HG03354 (cell line): ENCODE data around the gene MMP14.

Source experiments
- ATAC-seq: cut with Tn5 transposase; IDR thresholded peaks from one replicate; pipeline ENCODE4 v1.9.1; 2021; ENCODE audit warnings: mild to moderate bottlenecking; ENCODE audit not compliant: unreplicated experiment, poor library complexity, severe bottlenecking

The MMP14 gene

DNA sequence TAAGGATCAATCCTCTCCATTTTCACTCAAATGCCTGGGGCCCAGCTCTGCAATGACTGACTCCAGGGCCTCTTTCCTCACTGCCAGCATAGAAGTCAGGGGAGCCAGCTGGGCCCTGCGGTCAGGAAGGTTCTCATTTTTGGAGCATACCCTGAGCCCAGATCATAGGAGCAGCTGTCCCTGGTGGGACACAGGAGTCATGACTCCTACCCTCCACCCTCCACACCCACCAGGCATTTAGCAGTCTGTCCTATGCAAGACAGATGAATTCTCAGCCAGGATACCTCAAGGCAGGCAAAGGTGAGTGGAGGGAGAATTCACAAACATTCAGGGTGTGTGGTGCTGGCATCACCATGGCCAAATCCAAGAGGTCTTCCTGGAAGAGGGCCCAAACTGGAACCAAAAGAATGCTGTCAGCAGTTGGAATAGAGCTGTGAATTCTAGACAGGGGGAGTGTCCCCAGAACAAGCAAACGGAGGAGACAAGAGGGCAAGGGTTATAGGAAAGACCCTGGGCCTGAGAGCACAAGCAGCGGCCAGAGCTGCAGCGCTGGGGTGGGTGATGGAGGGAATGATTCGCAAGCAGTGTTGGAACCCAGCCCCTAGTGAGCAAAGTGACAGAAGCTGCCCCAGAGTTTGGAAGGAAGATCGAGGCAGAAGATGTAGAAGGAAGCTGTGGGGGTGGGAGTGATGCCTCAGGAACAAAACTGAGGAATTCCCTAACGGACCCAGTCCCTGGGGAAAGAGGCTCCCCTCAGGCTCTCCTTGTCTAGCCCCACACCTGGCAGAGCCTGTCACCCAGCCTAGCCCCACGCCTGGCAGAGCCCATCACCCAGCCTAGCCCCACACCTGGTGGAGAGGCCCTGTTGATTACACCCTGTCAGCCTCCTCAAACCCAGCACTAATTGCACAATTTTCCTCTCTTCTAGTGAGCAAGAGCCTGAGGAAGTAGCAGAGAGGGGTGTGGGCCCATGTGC lies 42.2 kb downstream of the MMP14 start:
- ATAC-seq: no peak

DNA sequence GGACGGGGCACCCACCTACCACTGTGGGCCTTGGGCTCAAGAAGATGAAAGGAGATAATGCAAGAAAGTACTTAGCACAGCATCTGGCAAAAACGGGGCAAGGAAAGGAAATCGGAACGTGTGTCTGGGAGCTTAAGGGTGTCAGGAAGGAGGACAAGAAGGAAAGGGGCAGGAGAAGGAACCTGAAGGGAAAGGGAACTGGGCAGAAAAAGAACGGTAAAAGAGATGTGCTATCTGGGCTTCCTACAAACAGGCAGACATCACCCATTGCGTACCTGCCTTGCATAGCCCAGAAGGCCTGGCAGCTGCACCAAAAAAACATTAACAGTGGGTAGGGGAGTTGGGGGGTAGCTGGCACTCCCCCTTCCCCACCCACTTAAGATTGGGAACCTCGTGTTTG lies 45.7 kb downstream of the MMP14 start:
- ATAC-seq: no peak

DNA sequence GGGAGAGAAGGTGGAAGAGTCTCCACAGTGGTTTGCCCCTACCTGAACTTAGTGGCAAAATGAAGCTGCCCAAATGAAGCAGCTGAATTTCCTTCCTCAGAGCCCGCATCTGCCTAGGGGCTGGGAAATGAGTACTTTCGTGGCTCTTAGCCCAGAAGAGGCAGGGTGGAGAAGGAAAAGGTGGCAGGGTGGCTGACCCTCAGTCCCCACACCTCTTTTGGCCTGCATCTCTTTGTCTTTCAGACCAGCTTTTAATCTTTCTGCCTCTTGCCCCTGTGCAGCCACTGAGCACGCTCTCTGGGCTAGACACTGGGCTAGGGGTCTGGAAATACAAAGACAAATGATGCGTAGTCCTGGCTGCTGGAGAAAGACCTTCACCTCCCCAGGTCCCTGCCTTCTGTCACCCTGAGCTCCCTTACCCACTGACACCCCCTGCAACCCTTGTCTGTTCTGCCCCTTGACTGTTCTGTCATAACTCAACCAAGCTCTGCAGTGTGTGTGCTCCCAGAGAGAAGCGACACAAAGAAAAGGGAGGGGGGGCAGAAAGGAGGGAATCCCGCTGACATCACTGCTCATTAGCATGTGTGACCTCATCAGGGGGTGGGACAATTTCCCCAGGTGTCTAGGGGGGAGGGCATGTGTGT lies 46.3 kb downstream of the MMP14 start:
- ATAC-seq: no peak

DNA sequence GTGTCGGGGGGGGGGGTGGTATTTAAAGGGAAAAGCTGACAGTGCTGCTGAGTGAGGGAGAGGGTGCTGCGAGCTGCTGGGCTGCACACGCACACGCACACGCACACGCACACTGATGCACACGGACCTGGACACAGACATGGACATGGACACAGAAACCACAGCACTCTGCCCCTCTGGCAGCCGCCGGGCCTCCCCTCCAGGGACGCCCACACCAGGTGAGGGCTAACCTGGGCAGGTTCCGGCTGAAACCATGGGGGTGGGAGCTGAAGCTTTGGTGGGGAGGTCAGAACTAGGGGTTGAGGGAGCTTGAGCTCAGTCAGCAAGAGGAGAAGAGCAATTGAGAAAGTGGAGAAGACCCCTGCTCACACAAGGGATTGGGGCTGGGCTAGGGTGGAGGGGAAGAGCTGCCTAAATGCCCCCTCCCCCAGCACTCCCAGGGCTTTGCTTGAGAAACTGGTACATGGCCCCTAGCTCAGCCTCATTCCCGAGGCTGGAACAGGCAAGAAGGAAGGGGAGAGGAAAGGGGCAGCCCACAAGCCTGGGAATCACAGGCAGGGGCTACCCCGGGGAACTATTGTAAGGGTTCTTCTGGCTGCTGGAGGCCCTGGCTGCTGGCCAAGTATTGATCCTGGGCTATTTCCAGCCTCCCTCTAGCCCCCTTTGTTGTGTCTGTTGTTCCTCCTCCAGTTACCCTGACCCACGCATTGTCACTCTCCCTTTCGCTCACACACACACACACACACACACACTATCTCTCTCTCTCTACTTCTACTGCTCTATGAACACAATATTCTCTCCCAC lies 47.0 kb downstream of the MMP14 start, which contains the start of gene REM2:
Gene REM2, plus strand, starts transcription at position 50 of the 804 bp plus-strand sequence. Its CDS starts 66 bp downstream, at position 116.
- ATAC-seq: no peak

DNA sequence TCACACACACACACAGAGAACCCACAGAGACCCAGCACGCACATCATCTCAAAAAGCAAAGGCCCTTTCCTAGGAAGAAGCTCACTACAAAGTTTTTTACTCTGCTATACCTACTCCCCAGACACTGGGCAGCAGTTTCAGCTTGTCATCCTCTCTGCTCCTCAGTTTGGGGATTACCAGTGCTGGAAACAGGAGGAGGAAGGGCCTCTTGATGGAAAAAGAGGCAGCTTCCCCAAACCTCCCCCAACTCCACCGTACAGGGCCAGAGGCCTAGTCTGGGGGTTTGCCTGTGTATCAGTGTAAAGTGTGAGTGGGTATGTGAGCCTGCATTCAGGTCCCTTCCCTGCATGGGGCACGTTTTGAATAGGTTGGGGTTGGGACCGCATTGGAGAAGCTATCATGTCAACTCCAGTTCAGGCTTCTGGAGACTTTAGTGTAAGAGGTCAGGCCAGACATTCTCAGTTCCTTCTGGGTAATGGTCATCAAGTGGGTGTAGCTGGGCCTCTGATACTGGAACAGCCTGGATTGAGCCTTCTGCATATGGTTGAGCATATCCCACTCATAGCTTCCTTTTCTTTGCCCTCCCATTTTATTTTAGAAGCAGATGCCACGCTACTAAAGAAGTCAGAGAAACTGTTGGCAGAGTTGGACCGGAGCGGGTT lies 47.8 kb downstream of the MMP14 start:
- ATAC-seq: no peak

DNA sequence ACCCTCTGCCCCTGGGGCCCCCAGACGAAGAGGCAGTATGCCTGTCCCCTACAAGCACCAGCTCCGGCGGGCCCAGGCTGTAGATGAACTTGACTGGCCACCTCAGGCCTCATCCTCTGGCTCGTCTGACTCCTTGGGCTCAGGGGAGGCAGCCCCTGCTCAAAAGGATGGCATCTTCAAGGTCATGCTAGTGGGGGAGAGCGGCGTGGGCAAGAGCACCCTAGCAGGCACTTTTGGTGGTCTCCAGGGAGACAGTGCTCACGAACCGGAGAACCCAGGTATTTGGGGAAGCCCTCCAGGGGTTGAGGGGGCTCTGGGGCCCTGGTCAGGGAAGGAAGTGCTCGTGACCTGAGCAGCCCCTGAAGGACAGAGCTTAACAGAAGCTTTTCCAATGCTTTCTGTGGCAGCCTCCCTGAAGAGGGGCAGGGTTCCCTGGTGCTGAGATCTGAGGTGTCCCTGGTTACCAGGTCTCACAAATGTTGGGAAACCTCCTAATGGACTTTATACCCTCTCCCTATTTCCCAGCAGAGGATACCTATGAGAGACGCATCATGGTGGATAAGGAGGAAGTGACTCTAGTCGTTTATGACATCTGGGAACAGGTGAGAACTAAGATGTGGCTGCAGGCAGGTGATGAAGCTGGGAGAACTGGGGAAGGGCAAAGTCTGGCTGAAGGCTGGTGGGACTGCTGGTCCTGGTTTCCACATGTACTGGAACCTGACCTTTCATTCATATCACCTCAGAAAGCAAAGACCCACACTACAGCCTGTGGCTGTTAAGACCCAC lies 48.5 kb downstream of the MMP14 start:
- ATAC-seq: no peak

DNA sequence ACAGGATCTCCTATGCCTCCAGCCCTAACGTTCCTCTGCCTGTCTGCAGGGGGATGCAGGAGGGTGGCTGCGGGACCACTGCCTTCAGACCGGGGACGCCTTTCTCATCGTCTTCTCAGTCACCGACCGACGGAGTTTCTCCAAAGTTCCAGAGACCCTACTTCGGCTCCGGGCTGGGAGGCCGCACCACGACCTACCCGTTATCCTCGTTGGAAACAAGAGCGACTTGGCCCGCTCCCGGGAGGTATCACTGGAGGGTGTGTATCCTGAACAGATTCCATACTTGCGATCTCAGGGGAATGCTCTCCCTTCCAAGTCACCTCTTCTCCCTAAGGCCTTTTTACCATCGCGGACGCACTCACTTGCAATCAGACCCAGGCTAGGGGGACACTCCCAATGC lies 49.6 kb downstream of the MMP14 start:
- no peak for ATAC-seq

DNA sequence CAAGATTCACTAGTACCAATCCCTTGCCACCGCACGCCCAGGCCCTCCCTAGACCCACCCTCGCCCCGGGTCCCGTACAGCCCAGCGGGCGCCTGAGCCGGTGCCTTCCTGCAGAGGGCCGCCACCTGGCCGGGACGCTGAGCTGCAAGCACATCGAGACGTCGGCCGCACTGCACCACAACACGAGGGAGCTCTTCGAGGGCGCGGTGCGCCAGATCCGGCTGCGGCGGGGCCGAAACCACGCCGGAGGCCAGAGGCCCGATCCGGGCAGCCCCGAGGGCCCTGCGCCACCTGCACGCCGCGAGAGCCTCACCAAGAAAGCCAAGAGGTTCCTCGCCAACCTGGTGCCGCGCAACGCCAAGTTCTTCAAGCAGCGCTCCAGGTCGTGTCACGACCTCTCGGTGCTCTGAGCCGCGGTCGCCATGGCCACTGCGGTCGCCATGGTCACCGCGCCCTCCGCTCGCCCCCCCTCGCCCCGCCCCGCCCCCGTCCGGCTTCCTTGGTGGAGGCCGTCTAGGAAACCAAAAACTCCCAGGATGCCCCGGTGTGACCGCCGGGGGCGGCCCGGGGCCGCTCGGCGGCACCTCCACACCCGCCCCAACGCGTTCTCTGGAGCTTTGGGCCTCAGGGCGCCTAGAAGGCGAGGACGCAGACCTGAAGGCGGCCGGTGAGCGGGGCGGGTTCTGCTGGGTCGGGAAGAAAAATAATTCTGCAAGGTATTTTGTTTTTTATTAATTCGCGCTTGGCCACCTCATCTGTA lies 50.3 kb downstream of the MMP14 start:
- ATAC-seq: peak; percentile 54

DNA sequence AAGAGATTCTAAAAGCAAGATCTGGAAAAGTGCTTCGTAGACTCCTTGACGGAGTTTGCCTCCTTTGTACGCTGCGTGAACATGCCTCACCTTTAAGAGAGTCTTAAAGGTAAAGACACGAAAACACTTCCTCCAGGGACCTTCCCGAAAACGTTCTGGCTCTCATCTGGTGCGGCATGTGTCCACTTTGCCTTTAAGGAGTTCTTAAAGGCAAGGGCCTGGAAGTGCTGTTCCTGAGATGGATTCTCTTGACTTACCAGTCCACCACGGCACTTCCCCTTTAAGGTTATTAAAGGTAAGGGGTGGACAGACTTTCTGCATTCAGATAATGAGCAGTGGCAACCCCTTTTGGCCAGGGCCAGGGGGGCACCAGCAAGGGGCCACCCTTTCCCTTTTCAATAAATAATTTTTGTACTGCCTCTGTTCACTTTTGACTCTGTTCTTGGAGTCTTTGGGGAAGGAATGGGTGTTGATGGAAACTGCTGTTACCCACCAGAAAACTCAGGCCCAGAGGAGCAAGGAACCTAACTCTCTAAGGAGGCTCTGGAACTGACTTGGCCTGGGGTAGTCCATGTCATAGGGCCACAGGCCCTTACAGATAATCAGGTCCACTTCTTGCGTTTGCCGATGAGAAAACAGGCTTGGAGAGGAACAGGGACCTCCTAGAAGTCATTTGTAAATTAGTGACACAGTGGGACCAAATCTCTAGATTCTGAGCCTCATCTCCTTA lies 51.0 kb downstream of the MMP14 start:
- ATAC-seq: peak; percentile 44

DNA sequence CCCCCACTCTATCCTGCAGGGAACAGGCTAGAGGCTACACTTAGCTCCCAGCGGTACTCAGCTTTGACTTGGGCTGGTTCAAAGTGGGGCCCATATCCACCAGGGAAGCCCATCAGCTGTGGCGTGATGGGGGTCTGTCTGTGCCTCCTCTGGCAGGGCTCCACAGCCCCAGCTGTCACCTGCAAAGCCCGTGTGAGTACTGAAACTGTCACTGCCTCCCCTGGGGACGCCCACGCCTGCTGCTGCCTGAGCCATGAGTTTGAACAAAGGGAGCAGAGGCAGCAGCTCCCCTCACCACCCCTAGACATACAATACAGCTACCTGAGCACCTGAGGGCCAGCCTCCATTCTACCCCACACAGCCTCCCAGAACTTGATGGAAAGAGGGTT lies 51.6 kb downstream of the MMP14 start:
- ATAC-seq: peak; percentile 56

DNA sequence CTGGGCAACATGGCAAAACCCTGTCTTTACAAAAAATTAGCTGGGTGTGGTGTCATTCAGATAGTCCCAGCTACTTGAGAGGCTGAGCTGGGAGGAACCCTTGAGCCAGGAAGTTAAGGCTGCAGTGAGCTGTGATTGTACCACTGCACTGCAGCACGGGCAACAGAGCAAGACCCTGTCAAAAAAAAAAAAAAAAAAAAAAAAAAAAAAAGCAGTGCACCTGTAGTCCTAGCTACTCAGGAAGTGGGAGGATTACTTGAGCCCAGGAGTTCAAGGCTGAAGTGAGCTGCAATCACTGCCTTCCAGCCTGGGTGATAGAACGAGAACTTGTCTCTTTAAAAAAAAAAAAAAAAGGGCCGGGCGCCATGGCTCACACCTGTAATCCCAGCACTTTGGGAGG lies 52.3 kb downstream of the MMP14 start:
- ATAC-seq: no peak

DNA sequence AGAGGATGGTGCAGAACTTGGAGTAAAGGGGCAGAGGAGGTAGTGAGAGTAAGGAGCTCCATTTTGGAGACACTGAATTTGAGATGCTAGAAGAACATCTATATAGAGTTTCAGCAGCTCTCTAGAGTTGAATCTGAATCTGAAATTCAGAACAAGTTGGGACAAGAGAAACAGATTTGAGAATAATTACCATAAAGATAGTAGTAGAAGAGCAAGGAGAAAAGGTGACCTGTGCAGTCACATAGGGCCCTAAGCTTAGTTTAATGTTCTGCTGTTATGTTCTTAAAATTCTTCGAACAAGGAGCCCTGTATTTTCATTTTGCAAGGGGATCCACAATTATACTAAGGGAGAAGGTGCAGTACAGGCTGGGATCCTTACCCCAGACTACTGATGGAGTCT lies 54.0 kb downstream of the MMP14 start:
- ATAC-seq: no peak

DNA sequence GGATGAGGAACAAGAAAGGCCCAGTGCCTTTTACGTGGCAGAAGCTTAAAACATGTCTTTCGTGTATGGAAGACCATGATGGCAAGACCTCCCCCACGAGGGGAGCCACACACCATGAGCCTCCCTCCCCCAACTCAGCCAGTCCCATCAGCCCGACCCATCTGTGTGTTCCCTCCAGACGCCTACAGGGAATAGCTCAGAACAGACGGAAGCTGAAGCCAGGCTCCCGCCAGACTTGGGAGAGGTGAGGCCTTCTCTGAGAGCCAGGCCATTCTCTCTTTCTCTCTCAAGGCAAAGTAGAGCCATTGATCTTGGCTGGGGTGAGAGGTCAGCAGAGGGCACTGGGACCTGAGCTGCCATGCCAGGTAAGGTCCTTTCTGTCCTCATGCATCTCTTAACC lies 56.1 kb downstream of the MMP14 start:
- ATAC-seq: no peak

DNA sequence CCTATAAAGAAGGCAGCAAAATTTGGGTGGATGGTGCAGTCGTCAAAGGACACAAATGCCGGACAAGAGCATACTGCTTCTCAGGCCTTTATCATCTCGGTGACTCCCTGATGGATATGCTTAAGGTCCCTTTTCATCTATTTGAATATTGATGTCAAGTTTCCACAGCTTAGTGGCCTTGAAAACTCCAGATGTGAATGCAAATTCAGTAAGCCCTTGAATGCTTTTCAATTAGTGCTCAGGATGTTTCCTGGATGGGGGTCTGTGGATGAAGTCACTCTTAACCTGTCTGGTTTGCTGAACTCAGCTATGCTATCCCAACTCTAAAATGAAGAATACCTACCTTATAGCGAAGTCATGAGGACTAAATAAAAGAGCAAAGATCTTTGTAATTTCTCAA lies 57.3 kb downstream of the MMP14 start:
- ATAC-seq: no peak

DNA sequence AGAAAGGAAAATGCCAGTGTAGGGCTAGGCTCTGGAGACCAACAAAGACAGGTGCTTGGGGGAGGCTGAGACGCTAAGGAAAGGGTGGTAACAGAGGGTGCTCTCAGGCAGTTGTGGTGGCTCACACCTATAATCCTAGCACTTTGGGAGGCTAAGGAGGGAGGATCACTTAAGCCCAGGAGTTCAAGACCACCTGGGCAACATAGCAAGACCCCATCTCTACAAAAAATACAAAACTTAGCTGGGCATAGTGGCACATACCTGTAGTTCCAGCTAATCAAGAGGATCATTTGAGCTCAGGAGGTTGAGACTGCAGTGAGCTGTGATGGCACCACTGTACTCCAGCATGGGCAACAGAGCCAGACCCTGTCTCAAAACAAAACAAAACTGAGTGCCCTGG lies 59.0 kb downstream of the MMP14 start:
- ATAC-seq: no peak

DNA sequence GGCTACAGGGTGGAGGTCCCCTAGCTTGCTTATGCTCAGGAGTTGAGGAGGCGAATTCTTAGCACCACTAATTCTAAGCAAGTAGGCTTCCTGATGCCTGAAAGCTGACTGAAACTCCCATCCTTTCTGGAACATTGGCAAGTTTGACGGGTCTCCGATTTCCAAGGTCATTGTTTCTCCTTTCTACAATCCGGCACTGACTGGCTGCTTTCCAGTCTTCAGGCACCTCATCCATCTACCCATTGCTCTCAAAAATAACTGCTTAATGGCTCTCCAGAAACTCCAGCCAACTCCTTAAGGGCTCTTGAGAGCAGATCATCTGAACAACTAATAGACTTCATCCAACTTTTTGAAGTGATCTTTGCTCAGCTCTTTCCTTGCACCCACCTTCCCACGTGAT lies 60.0 kb downstream of the MMP14 start:
- no peak for ATAC-seq

DNA sequence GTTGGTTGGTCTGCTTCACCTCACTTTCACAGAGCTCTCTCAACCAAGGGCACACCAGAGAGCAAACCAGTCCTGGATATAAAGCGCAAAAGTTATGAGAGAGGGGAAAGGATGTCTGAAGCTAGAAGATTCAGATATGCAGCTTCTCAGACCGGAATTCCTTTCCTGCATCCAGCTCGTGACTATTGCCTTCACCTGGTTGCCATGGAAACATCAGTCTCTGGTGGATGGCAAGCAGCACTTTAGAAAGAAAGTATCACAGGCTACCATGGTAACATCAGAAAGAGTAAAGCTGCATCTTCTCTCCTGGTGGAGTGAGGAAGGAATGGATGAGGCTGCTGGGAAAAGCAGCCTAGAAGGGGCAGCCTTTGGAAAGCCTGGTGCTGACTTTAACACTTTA lies 60.4 kb downstream of the MMP14 start:
- no peak for ATAC-seq

DNA sequence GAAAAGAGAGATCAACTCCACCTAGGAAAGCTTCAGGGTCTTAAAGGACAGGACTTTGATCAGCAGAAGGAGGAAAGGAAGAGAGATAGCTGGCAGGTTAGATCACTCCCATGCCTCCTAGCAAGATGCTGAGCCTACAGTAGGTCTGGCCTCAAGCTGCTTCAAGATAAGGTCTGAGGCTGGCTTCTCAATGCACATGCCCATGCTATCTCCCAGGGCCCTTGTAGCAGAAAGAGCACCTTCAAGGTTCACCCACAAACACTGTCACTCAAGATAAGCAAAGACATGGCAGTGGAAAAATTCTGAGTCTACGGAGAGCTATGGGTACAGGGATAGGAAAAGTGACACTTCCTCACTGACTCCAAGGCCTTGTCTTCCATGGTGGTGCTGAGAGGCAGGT lies 61.0 kb downstream of the MMP14 start:
- ATAC-seq: no peak
